Activated gamma-delta T cell (primary cell): ENCODE measurements around the gene CD82.
"Not testable (repeated sequence)": the region's sequence is repeated elsewhere in the genome, so short reads cannot be mapped to it uniquely, and the experiment has no call there.

ENCODE experiments used
- DNase-seq: peaks from one replicate; lab custom pipeline; 2025; lab: John Stamatoyannopoulos, UW

The CD82 gene

DNA sequence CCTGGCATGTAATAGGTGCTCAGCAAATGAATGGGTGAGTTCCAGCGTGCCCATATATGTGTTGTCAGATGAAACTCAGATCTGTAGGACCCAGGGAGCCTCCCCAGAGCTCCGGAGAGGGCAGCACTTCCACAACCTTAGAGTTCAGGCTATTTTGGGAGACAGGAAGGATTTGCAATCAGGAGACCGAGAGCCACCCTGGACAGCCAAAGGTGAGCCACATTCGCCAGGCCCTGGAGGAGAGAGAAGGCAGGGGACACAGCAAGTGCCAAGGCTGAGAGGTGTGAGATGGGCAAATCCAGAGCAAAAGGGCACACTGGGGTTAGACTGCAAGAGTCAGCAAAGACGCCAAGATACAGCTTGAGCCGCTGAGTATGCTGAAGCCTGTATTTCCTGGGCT, 66.4 kb downstream of the CD82 start:
- DNase-seq = no peak

DNA sequence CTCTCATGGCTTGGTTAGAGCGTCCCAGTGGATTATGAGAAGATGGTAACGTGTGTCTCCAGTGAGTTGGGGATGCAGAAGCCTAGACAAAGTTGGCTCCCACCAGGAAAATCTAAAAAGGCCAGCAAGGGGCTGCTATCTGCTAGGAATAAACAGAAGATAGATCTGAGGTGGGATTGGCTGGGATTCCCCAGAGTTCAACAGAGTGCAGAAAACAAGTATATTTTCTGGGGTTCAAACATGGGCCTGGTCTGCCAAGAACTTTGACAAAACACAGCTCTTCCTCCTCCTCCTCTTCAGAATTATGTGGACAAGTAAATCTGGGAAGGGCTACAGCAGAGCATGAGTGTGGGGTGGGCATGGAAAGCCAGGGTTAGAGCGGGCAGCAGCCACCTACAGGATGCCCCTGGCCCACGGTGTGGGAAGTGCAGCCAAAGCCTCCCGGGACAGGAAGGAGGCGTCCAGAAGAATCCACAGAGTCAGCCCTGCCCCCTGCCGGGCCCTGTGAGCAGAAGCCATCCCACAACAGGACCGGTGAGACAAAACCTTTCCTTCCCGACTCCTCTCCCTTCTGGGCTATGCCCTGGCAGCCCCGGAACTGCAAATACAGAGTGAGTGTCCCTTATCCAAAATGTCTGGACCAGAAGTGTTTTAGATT, 67.1 kb downstream of the CD82 start:
- no peak for DNase-seq

DNA sequence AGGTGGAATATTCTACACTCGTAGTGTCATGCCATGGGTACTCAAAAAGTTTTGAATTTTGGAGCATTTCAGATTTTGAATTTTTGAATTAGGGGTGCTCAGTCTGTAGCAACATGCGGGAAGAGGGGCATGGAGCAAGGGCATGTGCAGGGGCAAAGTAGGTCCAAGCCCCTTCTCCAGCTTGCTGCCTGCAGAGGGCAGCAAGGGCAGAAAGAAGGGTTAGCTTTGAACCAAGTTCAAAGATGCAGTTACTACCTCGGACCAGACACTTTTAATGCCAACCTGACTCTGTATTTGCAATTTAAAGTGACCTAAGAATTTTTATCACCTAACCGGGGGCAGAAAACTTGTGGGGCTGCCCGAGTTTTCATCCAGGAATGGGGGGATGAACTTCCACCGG, 68.2 kb downstream of the CD82 start:
- no peak for DNase-seq

DNA sequence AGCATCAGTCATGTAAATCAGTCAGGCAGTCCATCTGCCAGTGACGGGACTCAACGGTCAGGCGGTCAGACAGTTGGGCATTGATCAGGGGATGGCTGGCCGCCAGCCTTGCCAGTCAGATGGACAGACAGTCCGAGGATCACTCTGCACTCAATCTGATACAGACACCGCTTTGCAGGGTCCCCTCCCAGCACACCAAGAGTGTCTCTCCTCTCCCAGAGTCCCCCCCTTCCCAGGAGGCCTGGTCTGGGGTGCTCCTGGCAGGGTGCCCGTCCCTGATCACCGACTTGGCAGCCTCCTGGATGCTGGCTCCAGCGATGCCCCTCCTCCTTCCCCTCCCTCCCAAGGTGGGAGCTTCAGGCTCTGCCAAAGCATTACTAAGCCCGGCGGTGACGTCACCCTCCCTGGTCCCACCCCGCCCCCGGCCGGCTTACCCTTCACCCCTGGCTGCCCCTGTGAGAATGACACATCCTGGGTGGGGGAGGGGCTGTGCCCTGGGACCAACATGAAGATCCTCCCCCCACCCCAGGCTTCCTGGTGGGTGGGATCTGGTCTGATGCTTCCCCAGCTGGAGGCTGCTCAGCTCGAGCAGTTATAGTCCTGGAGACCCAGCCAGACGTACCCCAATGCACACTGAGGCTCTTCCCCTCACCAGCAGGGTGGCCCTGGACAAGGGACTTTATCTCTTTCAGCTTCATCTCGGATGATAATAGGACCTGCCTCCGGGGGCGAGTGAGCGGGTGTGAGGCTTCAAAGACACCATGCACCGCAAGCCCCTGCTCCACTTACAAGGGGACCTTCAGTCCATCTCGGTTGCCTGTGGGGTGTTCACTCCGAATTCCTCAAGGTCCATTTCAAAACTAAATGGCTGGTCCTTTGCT, 69.2 kb downstream of the CD82 start:
- no peak for DNase-seq

DNA sequence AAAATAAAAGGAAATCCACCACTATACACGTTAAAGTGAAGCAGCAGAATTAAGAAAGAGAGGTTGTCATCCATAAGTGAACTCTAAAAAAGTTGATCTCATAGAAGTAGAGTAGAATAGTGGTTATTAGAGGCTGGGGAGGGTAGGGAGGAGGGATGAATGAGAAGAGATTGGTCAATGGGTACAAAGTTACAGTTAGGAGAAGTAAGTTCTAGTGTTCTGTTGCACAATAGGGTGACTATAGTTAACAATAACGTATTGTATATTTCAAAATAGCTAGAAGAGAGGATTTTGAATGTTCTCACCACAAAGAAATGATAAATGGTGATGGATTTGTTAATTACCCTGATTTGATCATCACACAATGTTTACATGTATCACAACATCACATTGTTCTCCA, 72.0 kb downstream of the CD82 start:
- no peak for DNase-seq

DNA sequence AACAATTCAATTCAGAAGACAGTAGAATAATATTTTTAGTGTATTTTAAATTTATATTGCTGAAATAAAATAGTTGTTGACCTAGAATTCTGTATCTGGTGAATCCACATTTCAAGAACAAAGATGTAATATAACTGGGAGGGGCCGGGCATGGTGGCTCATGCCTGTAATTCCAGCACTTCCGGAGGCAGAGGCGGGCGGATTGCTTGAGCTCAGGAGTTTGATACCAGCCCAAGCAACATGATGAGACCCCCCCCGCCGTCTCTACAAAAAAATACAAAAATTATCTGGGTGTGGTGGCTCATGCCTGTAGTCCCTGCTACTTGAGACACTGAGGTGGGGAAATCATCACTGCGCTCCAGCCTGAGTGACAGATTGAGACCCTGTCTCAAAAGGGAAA, 72.6 kb downstream of the CD82 start:
- no peak for DNase-seq

DNA sequence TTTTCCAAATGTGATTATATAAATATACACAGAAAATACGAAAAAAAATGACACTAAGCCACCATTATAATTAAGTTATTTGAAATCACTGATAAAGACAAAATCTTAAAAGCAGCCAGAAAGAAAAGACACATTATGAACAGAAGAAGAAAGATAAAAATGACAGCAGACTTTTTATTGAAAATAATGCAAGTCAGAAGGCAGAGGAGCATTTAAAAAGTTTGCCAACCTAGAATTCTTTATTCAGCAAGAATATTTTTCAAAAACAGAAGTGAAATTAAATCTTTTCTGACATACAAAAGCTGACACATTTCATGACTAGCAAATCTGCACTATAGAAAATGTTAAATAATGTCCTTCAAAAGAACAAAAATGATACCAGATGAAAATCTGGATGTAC, 77.8 kb downstream of the CD82 start:
- DNase-seq = no peak

DNA sequence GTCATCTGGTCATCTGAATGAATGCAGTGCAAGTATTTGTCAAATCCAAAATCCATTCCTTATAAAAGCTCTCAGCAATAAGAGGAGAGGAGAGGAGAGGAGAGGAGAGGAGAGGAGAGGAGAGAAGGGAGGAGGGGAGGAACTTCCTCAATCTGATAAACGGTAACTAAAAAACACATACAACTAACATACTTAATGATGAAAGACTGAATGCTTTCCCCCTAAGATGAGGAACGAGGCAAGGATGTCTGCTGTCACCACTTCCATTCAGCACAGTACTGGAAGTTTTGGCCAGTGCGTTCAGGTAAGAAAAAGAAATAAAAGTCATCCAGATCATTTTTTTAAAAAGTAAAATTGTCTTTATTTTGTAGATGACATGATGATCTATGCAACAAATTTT, 80.4 kb downstream of the CD82 start:
- DNase-seq = no peak

DNA sequence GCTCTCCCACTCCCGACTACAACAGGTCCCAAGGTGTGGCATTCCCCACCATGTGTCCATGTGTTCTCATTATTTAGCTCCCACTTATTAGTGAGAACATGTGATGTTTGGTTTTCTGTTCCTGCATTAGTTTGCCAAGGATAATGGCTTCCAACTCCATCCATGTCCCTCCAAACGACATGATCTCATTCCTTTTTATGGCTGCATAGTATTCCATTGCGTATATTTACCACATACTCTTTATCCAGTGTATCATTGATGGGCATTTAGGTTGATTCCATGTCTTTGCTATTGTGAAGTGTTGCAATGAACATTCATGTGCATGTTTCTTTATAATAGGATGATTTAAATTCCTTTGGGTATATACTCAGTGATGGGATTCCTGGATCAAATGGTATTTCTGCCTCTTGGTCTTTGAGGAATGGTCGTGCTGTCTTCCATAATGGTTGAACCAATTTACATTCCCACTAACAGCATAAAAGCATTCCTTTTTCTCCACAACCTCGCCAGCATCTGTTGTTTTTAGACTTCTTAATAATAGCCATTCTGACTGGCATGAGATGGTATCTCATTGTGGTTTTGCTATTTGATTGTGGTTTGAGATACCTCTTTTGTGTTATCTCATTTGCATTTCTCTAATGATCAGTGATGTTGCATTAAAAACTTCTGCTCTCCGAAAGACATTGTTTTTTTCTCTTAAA, 81.9 kb downstream of the CD82 start:
- DNase-seq = not testable (repeated sequence)

DNA sequence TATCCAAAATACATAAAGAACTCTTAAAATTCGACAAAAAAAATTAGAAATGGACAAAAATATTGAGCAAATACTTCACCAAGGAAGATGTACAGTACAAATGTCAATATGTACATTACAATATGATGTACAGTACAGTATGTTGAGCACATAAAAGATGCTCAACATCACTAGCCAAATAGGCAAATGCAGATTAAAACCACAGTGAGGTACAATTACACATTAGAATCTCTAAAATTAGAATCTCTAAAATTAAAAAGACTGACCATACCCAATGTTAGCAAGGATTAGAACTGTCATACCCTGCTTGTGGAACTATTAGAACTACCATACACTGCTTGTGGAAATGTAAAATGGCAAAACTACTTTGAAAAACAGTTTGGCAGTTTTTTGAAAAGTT, 82.6 kb downstream of the CD82 start:
- DNase-seq = no peak

DNA sequence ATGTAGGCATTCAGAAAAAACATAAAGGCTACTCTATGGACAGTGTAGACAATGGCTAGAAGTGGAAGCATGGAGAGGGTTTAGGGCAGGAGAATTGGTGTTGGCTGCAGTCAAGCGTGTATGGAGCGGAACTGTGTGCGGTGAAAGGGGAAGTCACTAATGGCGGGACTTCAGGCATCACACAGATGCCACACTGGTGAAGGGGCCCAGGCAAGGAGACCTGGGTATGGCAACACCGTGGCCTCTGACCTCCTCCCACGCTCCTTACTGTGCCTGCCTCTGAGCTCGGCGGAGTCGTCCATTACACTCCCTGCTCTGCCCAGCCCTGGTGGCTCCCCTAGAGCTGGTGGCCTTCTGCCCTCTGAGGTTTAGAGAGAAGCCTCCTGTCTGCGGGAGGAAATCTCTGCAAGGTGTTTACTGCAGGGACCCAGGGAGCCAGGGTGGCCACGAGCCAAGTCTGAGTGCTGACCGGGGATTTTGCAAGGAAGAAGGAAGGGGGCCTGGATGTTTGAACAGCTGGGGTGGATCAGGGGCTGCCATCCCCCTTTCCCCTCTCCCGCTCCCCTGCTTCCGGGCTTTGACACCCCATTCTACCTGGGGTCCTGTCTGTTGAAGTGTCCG, 86.2 kb downstream of the CD82 start:
- no peak for DNase-seq

DNA sequence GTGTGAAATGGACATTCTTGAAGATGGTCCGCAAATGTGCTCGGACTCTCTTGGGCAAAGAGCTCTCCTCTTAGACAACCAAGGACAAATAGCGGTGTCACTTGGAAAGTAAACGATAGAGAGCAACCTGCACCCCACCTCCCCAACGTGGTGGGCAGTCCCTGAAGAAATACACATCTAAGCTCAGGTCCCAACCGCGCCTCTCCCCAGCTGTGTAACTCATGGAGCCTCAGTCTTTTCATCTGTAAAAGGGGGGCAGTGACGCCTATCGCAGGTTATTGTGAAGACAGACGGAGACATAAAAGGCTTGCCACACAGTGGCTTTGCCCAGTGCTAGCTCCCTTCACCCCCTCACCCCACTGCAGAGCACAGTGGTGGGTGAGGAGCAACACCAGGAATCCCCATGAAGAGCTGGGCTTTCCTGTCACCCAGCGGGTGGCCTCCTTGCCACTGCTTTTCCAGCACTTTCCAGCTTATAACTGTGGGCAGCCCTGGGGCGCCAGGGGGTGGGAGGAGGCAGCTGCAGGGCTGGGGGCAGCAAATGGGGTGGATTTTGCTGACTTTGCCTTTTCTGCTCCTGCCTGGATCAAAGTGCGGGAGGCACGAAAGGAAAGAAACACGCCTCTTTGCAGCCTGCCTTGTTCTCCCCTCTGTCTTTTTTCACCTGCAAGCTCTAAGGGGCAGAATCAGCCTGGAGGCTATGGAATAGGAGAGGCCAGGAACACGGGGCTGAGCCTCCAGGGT, 87.6 kb downstream of the CD82 start:
- DNase-seq = no peak

DNA sequence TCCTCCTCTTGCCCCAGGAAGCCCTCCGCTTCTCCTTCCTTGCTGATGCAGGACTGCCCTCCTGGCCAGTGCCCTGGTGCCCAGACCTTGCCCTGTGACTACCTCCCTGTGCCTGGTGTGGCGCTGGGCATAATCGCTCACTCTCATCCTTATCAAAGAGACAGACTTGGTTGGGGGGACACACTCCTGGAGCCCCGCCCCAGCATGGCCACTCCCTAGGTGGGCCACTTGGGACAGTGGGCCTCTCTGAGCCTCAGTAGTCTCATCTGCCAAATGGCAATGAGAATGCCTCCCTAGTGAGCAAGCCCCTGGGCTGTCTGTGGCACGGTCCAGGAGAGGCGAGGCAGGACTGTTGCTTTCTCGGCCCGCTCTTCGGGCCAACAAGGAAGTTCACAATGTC, 88.6 kb downstream of the CD82 start:
- DNase-seq = no peak

DNA sequence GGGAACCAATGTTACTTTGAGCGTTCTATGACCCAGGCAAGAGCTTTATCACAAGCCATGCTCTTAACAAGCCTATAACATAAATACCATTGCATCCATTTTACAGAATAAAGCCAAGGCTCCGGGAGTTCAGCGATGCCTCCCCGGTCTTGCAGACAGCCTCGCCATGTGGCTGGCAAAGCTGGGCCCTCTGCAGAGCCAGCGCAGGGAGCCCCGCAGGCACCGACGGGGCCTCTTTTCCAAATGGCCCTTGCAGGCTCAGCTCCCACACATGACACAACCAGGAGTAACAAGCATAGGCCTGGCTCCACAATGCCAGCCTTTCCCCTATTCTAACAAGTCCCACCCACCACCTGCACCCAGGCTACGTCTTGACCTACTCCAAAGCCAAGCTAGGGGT, 89.1 kb downstream of the CD82 start:
- no peak for DNase-seq

DNA sequence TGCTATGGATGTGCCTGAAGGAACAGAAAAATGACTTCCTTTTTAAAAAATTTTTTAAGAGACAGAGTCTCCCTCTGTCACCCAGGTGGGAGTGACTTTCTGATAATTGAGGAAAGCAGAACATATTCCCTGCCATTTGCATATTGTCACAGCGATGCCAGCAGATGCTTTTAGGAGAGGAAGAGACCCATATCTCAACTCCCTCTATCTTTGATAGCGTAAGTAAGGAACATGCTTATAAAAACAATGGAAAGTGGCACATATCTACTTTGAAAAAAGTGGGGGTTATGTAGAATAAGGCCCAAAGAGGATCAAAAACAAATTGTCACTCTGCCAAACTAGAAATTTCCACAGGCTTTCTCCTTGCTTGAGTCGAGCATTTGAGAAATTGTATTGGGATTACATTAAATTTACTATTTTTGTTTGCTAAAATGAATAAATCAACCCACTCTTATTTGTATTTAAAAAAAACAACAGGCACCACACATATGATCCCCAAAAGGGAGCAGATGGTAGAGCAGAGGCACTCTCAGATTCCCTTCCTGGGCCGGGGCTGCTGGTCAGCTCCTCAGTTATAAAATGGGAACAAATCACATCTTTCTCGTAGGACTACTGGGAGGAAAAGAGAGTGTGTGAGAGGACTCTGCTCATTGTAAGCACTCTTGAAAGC, 92.5 kb downstream of the CD82 start:
- no peak for DNase-seq

DNA sequence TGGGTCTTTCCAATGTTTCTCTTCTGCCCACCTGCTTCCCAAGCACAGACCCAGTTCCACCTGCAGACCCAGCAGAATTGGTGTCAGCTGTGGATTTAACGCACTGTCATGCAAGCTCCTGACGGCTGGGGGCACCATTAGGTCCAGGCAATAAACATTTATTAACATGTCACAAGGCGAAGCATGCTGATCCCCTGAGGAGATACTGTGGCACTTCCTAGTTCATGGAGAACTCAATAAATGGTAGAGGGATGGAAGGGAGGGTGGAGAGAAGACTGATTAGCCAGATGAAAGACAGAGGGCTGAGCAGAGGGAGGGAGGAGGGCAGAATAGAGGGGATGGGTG, 93.0 kb downstream of the CD82 start:
- no peak for DNase-seq

DNA sequence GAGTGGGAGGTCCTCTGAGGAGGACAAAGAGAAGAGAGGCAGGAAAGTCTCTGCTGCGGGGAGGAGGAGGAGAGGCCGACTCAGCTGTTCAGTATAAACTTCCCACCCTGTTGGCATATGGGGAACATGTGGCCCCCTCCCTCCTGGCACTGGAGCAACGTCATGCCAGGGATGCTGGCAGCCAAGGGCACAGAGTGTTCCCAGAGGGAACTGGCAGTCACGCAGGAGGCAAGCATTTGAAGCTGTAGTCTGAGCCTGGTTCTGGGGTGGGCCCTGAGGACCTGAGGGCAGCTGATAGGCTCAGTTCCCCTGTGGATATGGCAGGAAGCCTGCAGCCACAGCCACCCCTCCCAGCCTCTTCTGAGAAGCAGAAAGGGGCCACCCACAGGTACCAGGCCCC, 94.2 kb downstream of the CD82 start:
- DNase-seq = no peak

DNA sequence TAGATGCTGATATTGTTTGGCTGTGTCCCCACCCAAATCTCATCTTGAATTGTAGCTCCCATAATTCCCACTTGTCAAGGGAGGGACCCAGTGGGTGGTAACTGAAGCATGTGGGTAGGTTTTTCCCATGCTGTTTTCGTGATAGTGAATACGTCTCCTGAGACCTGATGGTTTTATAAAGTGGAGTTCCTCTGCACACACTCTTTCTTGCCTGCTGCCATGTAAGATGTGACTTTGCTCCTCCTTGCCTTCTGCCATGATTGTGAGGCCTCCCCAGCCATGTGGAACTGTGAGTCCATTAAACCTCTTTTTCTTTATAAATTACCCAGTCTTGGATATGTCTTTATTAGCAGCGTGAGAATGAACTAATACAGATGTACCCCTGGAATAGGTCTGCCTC, 95.1 kb downstream of the CD82 start:
- DNase-seq = not testable (repeated sequence)

DNA sequence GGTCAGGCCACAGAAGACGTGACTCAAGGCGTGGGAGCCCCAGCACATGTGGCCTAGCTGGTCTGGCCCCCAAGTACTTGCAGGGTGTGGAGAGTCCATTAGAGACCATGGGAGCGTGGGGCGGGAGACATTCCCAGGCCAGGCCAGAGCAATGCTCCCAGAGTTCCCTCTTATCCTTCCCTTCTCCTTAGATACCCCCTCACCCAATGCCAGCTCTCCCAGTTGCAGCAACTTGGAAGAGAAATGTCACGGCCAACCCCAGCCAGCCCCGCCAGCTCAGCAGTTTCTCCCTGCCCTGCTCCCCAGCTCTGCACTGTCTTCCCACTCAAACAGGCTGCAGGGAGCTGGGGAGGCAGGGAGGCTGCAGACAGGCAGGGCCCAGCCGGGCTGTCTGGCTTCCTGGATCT, 95.9 kb downstream of the CD82 start:
- no peak for DNase-seq
